Measurements from ENCODE around the gene VENTX. TPM values are rescaled to one million over a fixed set of nuclear protein-coding genes. Genes with fewer than 3 reads are reported as not detected.

VENTX gene
- total RNA-seq, 1 donor from 2014 or later = 1.6 TPM

DNA sequence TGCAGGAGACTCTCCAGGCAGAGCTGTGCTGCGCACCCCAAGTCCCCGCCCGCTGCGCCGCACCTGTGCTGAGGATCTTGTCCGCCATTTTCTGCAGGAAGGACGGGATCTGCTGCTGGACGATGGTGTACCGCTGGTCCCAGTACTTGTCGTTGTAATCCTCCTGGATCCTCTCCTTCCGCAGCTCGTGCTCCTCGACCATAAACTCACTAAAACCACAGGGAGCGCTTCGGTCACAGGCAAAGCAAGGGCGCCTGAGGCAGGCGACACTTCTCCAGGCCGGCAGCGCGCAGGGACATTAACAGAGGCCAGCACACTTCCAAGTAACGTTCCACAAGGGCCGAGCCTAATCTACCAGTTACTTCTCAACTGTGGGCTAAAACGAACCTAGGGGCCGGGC is 52.1 kb downstream of the VENTX start:
- Mint-ChIP-seq H3K27ac (ENCODE audit: unreplicated experiment) (no peak overlapping the region), H3K4me3 (ENCODE audit: unreplicated experiment) (no peak overlapping the region), H3K27me3 (ENCODE audit: unreplicated experiment) (no peaks in the 10 kb centered on the region), H3K9me3 (ENCODE audit: unreplicated experiment) (peaks cover 4% of the 10 kb centered on the region), H3K4me1 (ENCODE audit: low read depth, unreplicated experiment) (peaks cover 1% of the 10 kb centered on the region), H3K36me3 (ENCODE audit: unreplicated experiment) (peaks cover 8% of the 10 kb centered on the region)
- DNase-seq = no peak
- TF ChIP-seq, protein P1, sequence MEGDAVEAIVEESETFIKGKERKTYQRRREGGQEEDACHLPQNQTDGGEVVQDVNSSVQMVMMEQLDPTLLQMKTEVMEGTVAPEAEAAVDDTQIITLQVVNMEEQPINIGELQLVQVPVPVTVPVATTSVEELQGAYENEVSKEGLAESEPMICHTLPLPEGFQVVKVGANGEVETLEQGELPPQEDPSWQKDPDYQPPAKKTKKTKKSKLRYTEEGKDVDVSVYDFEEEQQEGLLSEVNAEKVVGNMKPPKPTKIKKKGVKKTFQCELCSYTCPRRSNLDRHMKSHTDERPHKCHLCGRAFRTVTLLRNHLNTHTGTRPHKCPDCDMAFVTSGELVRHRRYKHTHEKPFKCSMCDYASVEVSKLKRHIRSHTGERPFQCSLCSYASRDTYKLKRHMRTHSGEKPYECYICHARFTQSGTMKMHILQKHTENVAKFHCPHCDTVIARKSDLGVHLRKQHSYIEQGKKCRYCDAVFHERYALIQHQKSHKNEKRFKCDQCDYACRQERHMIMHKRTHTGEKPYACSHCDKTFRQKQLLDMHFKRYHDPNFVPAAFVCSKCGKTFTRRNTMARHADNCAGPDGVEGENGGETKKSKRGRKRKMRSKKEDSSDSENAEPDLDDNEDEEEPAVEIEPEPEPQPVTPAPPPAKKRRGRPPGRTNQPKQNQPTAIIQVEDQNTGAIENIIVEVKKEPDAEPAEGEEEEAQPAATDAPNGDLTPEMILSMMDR (IDR thresholded peaks at IDR 0.05; ENCODE audit: partially characterized antibody, unreplicated experiment) = no peak

Small RNAs within 50 kb of the gene (microRNA-seq; reads per million reads assigned to microRNA genes)
- not detected for gene MIR202 (ENCODE audit: unreplicated experiment)

Other genes with a start within 250 kb of the VENTX start
- gene ADGRA1, start 149.9 kb upstream of the VENTX start, total RNA-seq (ENCODE audit: unreplicated experiment) = 9.1 TPM
- gene KNDC1, start 77.6 kb upstream of the VENTX start, total RNA-seq (ENCODE audit: unreplicated experiment) = 7.4 TPM
- 0.61 TPM for gene UTF1, start 7.6 kb upstream of the VENTX start, total RNA-seq (ENCODE audit: unreplicated experiment)
- gene ADAM8, start 39.0 kb downstream of the VENTX start, total RNA-seq (ENCODE audit: unreplicated experiment) = 5.4 TPM
- gene TUBGCP2, start 71.0 kb downstream of the VENTX start, total RNA-seq (ENCODE audit: unreplicated experiment) = 61.4 TPM
- gene ZNF511, start 71.1 kb downstream of the VENTX start, total RNA-seq (ENCODE audit: unreplicated experiment) = 24.6 TPM
- 19.8 TPM for gene CALY, start 99.0 kb downstream of the VENTX start, total RNA-seq (ENCODE audit: unreplicated experiment)
- not detected for gene PRAP1, start 109.5 kb downstream of the VENTX start, total RNA-seq (ENCODE audit: unreplicated experiment)
- gene FUOM, start 120.2 kb downstream of the VENTX start, total RNA-seq (ENCODE audit: unreplicated experiment) = 13.0 TPM
- gene ECHS1, start 135.5 kb downstream of the VENTX start, total RNA-seq (ENCODE audit: unreplicated experiment) = 64.2 TPM
- gene PAOX, start 141.4 kb downstream of the VENTX start, total RNA-seq (ENCODE audit: unreplicated experiment) = 12.7 TPM
- 76.4 TPM for gene MTG1, start 156.3 kb downstream of the VENTX start, total RNA-seq (ENCODE audit: unreplicated experiment)
- gene SPRN, start 186.8 kb downstream of the VENTX start, total RNA-seq (ENCODE audit: unreplicated experiment) = 2.0 TPM
- gene SCART1, start 216.1 kb downstream of the VENTX start, total RNA-seq (ENCODE audit: unreplicated experiment) = 3.8 TPM